ENCODE measurements around the gene CD48. TPM values are rescaled to one million over a fixed set of nuclear protein-coding genes. Genes with fewer than 3 reads are reported as not detected.
"Not testable (repeated sequence)": the region's sequence is repeated elsewhere in the genome, so short reads cannot be mapped to it uniquely, and the experiment has no call there.

The CD48 gene
- total RNA-seq, 2 experiments from 2014 or later = 131 to 150 TPM

GRCh38 chr1:160652924-160653619 lies 58.5 kb downstream of the CD48 start:
- H3K4me1 ChIP-seq (ENCODE audit: insufficient read depth, low read length, poor library complexity, severe bottlenecking) = peaks cover 81% of the 10 kb centered on the region
- BruUV-seq (replicated peaks) = no TSS peak
- no peaks in the 10 kb centered on the region; the same call in 1 of the 2 replicates for H3K79me2 ChIP-seq (ENCODE audit: insufficient read depth, low read depth, low read length)
- peak overlapping the region; percentile 71 for H3K4me2 ChIP-seq (ENCODE audit: low read length)
- CTCF ChIA-PET (ENCODE audit: unreplicated experiment) = interaction anchor here (1.0 kb wide), 1 partner anchor 35 kb away, joined by 3 read pairs; no protein-coding TSS in a partner anchor
- TF ChIP-seq EZH2phosphoT487 (IDR thresholded peaks at IDR 0.05; ENCODE audit: borderline replicate concordance, low read depth, low read length) (no peak), CTCF (conservative IDR thresholded peaks at IDR 0.05; ENCODE audit: low read length) (no peak)
- H2AFZ ChIP-seq (ENCODE audit: low read length) = no peak overlapping the region
- H4K20me1 ChIP-seq (ENCODE audit: insufficient read depth, low read length) = no peaks in the 10 kb centered on the region
- H3K36me3 ChIP-seq (ENCODE audit: insufficient read depth, low read length) = peaks cover 4% of the 10 kb centered on the region; the same call in 1 of the 2 replicates
- H3K27ac ChIP-seq (ENCODE audit: low read depth, low read length, poor library complexity, severe bottlenecking) = peak overlapping the region; percentile 81
- peak overlapping the region; percentile 61 for H3K4me3 ChIP-seq (ENCODE audit: low read depth, low read length, poor library complexity, severe bottlenecking)
- POLR2A ChIA-PET = interaction anchor here (0.6 to 1.4 kb wide), 7 partner anchors 11 to 523 kb away, joined by 3 to 6 read pairs (median 4); no protein-coding TSS in a partner anchor
- no peaks in the 10 kb centered on the region for H3K9me2 ChIP-seq (ENCODE audit: insufficient read depth, low read length)
- intact Hi-C loops (cut with micrococcal nuclease; ENCODE audit: unreplicated experiment) = loop anchor here (2.0 kb wide), 2 partner anchors 28 to 58 kb away; partner anchors contain the start of gene CD48
- no peak for DNase-seq (ENCODE audit: low spot score)
- peaks cover 4% of the 10 kb centered on the region; the same call in 1 of the 2 replicates for H3K9me3 ChIP-seq (ENCODE audit: low read length)

DNA sequence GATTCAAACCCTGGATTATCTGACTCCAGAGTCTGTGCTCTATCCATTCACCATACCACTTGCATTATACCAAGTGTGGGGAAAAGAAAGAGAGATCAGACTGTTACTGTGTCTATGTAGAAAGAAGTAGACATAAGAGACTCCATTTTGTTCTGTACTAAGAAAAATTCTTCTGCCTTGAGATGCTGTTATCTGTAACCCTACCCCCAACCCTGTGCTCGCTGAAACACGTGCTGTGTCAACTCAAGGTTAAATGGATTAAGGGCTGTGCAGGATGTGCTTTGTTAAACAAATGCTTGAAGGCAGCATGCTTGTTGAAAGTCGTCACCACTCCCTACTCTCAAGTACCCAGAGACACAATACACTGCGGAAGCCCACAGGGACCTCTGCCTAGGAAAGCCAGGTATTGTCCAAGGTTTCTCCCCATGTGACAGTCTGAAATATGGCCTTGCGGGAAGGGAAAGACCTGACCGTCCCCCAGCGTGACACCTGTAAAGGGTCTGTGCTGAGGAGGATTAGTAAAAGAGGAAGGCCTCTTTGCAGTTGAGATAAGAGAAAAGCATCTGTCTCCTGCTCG lies 59.5 kb downstream of the CD48 start:
- peak overlapping the region; percentile 71 for H3K4me2 ChIP-seq (ENCODE audit: low read length)
- peak overlapping the region; percentile 61 for H3K4me3 ChIP-seq (ENCODE audit: low read depth, low read length, poor library complexity, severe bottlenecking)
- peak; percentile 84 for DNase-seq (ENCODE audit: low spot score)
- H3K79me2 ChIP-seq (ENCODE audit: insufficient read depth, low read depth, low read length); CTCF ChIA-PET (ENCODE audit: unreplicated experiment); H3K9me3 ChIP-seq (ENCODE audit: low read length); BruUV-seq (replicated peaks); H3K36me3 ChIP-seq (ENCODE audit: insufficient read depth, low read length); H4K20me1 ChIP-seq (ENCODE audit: insufficient read depth, low read length); H3K9me2 ChIP-seq (ENCODE audit: insufficient read depth, low read length): not testable (repeated sequence)
- H2AFZ ChIP-seq (ENCODE audit: low read length) = peak overlapping the region; percentile 66; the same call in 1 of the 2 replicates
- POLR2A ChIA-PET = interaction anchor here (0.5 to 2.1 kb wide), 7 partner anchors 12 to 171 kb away, joined by 3 to 10 read pairs (median 4); no protein-coding TSS in a partner anchor
- H3K4me1 ChIP-seq (ENCODE audit: insufficient read depth, low read length, poor library complexity, severe bottlenecking) = peaks cover 77% of the 10 kb centered on the region
- intact Hi-C loops (cut with micrococcal nuclease; ENCODE audit: unreplicated experiment) = loop anchor here (2.0 kb wide), 2 partner anchors 27 to 59 kb away; partner anchors contain the start of gene CD48
- H3K27ac ChIP-seq (ENCODE audit: low read depth, low read length, poor library complexity, severe bottlenecking) = peak overlapping the region; percentile 81

- H3K4me2 ChIP-seq (ENCODE audit: low read length) = peak overlapping the region; percentile 71
- POLR2A ChIA-PET = interaction anchor here (0.5 to 2.1 kb wide), 14 partner anchors 11 to 202 kb away, joined by 3 to 10 read pairs (median 4); no protein-coding TSS in a partner anchor
- peak; percentile 56 for DNase-seq (ENCODE audit: low spot score)
- no TSS peak for BruUV-seq (replicated peaks)
- H3K79me2 ChIP-seq (ENCODE audit: insufficient read depth, low read depth, low read length) = no peaks in the 10 kb centered on the region; the same call in 1 of the 2 replicates
- H3K27ac ChIP-seq (ENCODE audit: low read depth, low read length, poor library complexity, severe bottlenecking) = peak overlapping the region; percentile 81
- peaks cover 4% of the 10 kb centered on the region; the same call in 1 of the 2 replicates for H3K9me3 ChIP-seq (ENCODE audit: low read length)
- H2AFZ ChIP-seq (ENCODE audit: low read length) = peak overlapping the region; percentile 66; the same call in 1 of the 2 replicates
- H3K4me3 ChIP-seq (ENCODE audit: low read depth, low read length, poor library complexity, severe bottlenecking) = peak overlapping the region; percentile 6
- CTCF ChIA-PET (ENCODE audit: unreplicated experiment) = no interaction called here
- H4K20me1 ChIP-seq (ENCODE audit: insufficient read depth, low read length) = no peaks in the 10 kb centered on the region
- H3K4me1 ChIP-seq (ENCODE audit: insufficient read depth, low read length, poor library complexity, severe bottlenecking) = peaks cover 77% of the 10 kb centered on the region
- H3K36me3 ChIP-seq (ENCODE audit: insufficient read depth, low read length) = peaks cover 4% of the 10 kb centered on the region; the same call in 1 of the 2 replicates
- TF ChIP-seq CTCF (conservative IDR thresholded peaks at IDR 0.05; ENCODE audit: low read length) = no peak
- no peak for TF ChIP-seq EZH2phosphoT487 (IDR thresholded peaks at IDR 0.05; ENCODE audit: borderline replicate concordance, low read depth, low read length)
- intact Hi-C loops (cut with micrococcal nuclease; ENCODE audit: unreplicated experiment) = loop anchor here (1.0 to 2.0 kb wide), 3 partner anchors 23 to 59 kb away; partner anchors contain the start of gene CD48
- no peaks in the 10 kb centered on the region for H3K9me2 ChIP-seq (ENCODE audit: insufficient read depth, low read length)
Measured at GRCh38 chr1:160651433-160652064, 60.1 kb downstream of the CD48 start.

Measured in OCI-LY7 (cell line).